ENCODE results near the gene UNC50.
"Not testable (repeated sequence)": the region's sequence is repeated elsewhere in the genome, so short reads cannot be mapped to it uniquely, and the experiment has no call there.

The UNC50 gene

GRCh38 chr2:98608962-98609604, 694 bp downstream of the UNC50 start:
- DNase-seq (ENCODE audit: low spot score): no peak

GRCh38 chr2:98614024-98614739, 5.8 kb downstream of the UNC50 start:
- DNase-seq (ENCODE audit: low spot score): no peak

- DNase-seq (ENCODE audit: low spot score): no peak
These were observed 7.1 kb downstream of the UNC50 start for GRCh38 chr2:98615481-98615880.

- no peak for DNase-seq (ENCODE audit: low spot score)
These were observed 8.8 kb downstream of the UNC50 start for GRCh38 chr2:98617149-98617548.

- DNase-seq (ENCODE audit: low spot score): no peak
These were observed 15.3 kb downstream of the UNC50 start for GRCh38 chr2:98623657-98624056.

GRCh38 chr2:98632351-98632750, 24.0 kb downstream of the UNC50 start:
- no peak for DNase-seq (ENCODE audit: low spot score)

- DNase-seq (ENCODE audit: low spot score): peak; percentile 55
These were observed 26.2 kb downstream of the UNC50 start for GRCh38 chr2:98634406-98635092.

- DNase-seq (ENCODE audit: low spot score): no peak
These were observed 29.2 kb downstream of the UNC50 start for GRCh38 chr2:98637401-98638147.

- DNase-seq (ENCODE audit: low spot score): no peak
These were observed 35.2 kb downstream of the UNC50 start for GRCh38 chr2:98643496-98644100.

- no peak for DNase-seq (ENCODE audit: low spot score)
These were observed 39.2 kb downstream of the UNC50 start for GRCh38 chr2:98647636-98648035.

GRCh38 chr2:98648451-98648850, 40.1 kb downstream of the UNC50 start:
- DNase-seq (ENCODE audit: low spot score): no peak

- peak; percentile 83 for DNase-seq (ENCODE audit: low spot score)
These were observed 41.0 kb downstream of the UNC50 start for GRCh38 chr2:98649135-98649991.

- no peak for DNase-seq (ENCODE audit: low spot score)
These were observed 41.6 kb downstream of the UNC50 start for GRCh38 chr2:98649992-98650375.

GRCh38 chr2:98650998-98651397, 42.6 kb downstream of the UNC50 start:
- DNase-seq (ENCODE audit: low spot score): no peak

- no peak for DNase-seq (ENCODE audit: low spot score)
These were observed 46.5 kb downstream of the UNC50 start for GRCh38 chr2:98654699-98655495.

- no peak for DNase-seq (ENCODE audit: low spot score)
These were observed 48.4 kb downstream of the UNC50 start for GRCh38 chr2:98656800-98657199.

GRCh38 chr2:98658816-98659490, 50.6 kb downstream of the UNC50 start:
- DNase-seq (ENCODE audit: low spot score): no peak

GRCh38 chr2:98659491-98659840, 51.1 kb downstream of the UNC50 start:
- DNase-seq (ENCODE audit: low spot score): not testable (repeated sequence)

GRCh38 chr2:98663511-98664090, 55.2 kb downstream of the UNC50 start:
- DNase-seq (ENCODE audit: low spot score): no peak
